GM19463 (cell line): ENCODE results near the gene SPDYE4.
A peak's percentile ranks its signal among the peaks of the same experiment; 100 is the strongest.

ENCODE experiments used
- ATAC-seq: cut with Tn5 transposase; IDR thresholded peaks from one replicate; pipeline ENCODE4 v1.9.1; 2021; ENCODE audit warnings: mild to moderate bottlenecking, moderate library complexity; ENCODE audit not compliant: unreplicated experiment

SPDYE4 gene

GRCh38 chr17:8785547-8786413 is 27.4 kb upstream of the SPDYE4 start:
- no peak for ATAC-seq

DNA sequence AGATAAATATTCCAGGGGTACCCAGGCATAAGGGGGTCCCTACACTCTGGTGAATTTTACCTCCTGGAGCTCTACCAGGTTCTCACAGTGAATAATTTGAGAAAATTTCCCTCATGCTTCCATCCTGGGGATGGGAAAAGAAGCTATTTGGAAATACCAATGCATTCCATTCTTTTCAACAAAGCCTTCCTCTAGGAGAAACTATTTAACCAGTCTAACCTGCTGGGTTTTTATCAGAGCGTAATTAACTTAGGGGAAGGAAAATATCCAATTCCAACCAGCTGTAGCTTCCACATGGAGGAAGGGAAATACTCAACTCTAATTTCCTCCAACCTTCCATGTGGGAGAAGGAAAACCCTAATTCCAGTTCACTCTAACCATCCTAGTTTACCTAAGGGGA is 23.8 kb upstream of the SPDYE4 start:
- no peak for ATAC-seq

DNA sequence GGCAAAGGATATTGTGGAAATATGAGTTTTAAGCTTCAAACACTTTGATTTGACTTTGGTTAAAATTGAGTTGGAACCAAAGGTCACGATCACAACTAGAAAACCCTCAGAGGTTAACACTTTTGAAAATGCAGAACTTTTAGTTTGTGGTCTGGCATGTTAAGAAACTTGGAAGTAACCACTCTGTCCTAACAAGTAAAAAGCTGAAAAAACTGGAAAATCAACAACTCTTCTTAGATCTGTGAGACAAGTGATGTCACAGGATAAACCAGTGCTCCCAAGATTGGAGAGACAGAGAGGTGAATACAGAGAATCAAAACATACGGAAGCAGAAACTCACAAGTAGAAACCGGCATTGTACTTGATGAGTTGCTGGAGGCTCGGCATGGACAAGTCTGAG is 23.4 kb upstream of the SPDYE4 start:
- no peak for ATAC-seq

DNA sequence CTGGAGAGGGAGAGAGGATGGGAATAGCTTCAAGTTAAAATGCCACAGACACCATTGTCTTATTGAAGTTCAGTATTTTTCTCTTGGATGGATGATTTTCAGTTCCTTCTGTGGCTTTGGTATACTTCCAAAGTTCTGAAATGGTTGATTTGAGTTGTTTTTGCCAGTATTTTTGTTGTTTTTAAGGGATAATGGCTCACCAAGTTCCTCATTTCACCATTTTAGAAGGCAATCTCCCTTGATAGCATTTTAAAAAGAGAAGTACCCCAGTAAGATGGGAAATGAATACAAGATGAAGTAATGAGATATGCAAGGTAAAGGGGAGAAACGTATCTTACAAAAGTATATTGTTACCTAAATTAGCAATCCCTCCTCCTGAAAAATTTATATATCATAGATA is 18.5 kb upstream of the SPDYE4 start:
- ATAC-seq = no peak

DNA sequence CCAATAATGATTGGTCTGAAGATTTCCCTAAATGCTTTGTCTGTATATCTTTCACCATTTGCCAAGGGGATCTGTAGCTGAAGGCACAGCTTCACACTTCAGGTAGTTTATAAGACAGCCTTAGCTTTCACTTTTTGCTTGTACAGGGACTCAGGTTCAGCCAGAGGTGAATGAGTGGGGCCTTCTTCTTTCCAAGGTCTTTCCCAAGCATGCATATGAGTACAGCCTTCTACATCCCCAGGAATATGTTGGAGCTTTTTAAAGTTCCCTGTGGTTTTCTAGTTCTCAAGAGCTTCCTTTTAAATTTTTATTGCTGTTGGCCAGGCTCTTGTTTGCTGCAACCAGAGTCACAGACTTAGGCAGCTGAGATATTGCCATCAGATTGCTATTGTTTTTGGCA is 17.9 kb upstream of the SPDYE4 start:
- ATAC-seq = no peak

DNA sequence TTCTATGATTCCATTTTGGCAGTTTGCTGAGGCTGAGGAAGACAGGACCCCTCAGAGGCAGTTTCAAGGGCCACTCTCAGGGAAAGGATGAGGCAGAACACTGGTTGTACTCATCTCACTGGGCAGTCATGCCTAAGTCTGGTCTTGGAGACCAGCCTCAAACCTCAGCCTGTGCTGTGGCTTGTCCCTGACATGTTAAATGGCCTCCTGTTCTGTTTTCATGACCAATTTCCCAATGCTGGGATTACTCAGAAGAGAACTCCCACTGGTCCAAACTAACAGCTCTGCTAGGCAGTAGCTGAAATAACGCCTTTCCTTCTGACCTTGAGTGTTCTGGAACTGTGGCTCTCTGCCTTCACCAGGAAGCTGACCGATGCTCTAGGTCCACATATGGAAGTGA is 8.4 kb upstream of the SPDYE4 start:
- no peak for ATAC-seq

- ATAC-seq = no peak
Observed at GRCh38 chr17:8762012-8762411, 3.7 kb upstream of the SPDYE4 start.

DNA sequence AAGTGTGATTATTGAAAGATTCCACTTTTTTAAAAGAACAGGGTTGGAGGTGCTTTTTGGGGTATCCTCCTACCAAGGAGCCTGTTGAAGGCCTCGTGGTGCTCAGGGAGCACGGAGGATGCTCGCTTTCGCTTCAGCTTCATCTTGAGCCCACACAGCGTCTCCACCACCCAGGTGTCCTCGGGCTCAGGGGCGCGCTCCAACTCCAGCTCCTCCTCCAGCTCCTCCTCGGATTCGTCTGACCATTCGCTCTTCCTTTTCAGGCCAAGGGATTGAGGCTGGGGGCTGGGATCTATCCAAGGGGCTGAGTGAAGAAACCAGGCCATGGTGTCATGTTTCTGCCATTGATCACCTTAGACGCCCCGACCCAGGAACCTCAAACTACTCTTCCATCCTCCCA is 1.2 kb downstream of the SPDYE4 start:
- ATAC-seq = no peak

GRCh38 chr17:8755590-8756255 is 2.6 kb downstream of the SPDYE4 start:
- ATAC-seq = no peak

- no peak for ATAC-seq
Observed at GRCh38 chr17:8754890-8755289, 3.5 kb downstream of the SPDYE4 start.

GRCh38 chr17:8753976-8754440 is 4.3 kb downstream of the SPDYE4 start:
- no peak for ATAC-seq

DNA sequence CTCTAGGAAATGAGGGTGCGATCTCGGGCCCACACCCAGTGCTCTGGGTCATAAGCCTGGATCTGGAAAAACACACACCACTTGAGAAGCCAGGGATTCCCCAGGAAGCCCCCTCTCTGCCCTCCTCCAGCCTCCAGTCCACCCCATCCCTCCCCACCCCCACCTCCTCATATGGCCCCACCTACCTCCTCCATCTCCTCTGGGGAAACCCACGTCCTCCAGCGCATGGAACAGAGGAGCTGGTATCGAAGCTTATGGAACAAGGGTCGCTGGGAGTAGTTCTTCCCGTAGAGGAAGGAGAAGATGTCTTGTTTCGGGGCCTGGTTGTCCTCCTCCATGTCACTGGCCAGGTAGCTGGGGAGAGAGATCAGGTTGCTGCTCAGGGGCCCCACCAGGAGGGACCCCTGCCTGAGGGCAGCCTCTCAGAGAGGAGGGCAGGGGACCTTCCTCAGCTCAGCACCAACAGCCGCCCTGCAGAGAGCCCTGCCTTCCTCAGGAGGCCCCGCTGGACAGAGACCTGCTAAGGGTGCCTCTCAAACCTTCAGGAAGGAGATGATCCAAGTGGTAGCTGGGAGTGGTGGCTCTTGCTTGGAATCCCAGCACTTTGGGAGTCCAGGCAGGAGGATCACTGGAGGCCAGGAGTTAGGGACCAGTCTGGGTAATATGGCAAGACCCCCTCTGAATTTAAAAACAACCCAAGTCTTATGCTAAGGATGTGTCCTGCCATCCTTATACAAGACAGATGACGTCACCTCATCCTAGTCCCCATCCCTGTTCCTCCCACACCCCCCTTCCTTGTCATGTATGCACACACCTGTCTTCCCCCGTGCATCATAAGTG is 5.0 kb downstream of the SPDYE4 start:
- ATAC-seq = no peak

DNA sequence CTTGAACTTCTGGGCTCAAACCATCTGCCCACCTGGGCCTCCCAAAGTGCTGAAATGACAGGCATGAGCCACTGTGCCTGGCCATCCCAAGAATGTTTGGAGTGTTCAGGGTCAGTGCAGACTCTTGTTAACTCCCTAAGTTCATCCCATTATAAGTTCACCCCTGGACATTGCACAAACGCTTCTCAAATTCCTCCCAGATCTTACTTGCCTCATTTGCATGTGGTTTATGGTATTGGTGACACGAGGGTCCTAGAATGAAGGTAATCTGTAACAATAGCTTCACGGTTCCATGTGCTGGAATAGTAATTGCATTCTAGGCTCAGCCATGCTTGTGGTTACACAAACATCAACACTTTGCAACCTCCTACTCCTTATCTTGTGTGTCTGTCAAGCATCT is 8.7 kb downstream of the SPDYE4 start:
- no peak for ATAC-seq

DNA sequence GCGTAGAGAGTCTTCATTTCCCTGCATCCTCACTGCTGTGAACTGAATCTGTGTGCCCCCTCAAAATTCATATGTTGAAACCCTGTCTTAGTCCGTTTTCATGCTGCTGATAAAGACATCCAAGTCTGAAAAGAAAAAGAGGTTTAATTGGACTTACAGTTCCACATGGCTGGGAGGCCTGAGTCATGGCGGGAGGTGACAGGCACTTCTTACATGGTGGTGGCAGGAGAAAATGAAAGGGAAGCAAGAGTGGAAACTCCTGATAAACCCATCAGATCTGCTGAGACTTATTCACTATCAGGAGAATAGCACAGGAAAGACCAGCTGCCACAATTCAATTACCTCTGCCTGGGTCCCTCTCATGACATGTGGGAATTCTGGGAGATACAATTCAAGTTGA is 10.6 kb downstream of the SPDYE4 start:
- no peak for ATAC-seq

- ATAC-seq = no peak
Observed at GRCh38 chr17:8746501-8747236, 11.7 kb downstream of the SPDYE4 start.

DNA sequence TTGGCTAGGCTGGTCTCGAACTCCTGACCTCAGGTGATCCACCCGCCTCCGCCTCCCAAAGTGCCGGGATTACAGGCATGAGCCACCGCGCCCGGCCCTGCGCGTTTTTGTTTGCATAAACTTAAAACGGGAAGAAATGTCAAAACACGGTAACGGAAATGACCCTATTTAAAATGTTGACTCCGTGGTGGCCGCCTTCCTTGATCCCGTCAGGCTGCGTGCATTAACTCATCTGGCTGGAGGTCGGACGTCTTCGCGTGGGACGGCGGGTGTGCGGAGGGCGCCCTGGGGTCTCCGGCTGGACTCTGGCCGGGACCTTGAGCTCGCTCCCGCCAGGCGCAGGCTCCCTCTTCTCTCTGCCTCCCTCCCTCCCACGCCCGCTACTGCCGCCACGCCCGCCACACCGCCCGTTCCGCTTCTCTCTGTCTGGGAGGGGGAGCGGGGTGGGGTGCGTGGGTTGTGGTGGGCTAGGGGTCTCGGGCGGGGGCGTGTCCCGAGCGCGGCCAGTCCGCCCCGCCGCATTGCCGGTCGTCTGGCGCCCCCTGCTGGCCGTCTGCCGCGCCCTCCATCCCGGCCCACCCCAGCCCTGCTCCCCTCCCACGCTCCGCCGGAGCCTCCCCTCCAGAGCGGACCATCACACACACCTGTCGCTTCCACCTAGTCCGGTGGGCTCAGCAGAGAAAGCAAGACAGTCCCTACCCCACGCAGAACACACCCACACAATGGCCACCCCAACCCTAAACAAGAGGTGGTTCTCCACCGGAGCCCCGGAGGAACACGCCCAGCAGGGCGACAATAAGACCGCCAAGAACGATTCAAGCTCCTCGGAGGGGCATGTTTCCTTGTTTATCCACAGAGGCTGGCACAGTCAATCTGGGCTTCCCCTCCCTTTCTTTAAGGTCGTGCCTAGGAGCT is 12.5 kb downstream of the SPDYE4 start:
- peak; percentile 72 for ATAC-seq

- no peak for ATAC-seq
Observed at GRCh38 chr17:8744086-8744785, 14.1 kb downstream of the SPDYE4 start.

- no peak for ATAC-seq
Observed at GRCh38 chr17:8742819-8743218, 15.5 kb downstream of the SPDYE4 start.

DNA sequence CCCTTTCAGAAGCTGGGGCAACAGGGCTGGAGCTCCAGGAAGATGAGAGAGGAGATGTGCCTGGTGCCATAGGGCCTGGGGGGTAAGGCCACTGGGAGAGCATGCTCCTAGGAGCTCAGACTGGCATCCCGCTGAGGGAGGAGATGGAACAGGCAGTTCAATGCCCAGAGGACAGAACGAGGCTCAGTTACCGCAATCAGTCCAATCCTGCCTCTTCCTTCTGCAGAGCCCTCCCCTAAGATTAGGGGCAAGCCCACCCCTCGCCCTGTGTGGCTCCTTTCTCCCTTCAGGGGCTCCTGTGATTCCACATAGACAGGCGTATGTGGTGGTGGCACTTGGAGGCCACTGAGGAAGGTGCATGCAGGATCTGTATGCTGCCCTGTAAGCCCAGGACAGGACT is 16.1 kb downstream of the SPDYE4 start:
- ATAC-seq = no peak
